PC-3 (cell line): ENCODE measurements around the gene TRO. TPM values are rescaled to one million over a fixed set of nuclear protein-coding genes. Genes with fewer than 3 reads are reported as not detected.

Experiments used
- ATAC-seq: fragments of 200-7000 bp; cut with Tn5 transposase; 2 replicates; pipeline ENCODE4 v1.9.1; 2020; ENCODE audit warnings: mild to moderate bottlenecking, moderate library complexity
- BruUV-seq: library from RNA; stranded (reverse); fragments of 400-500 nt; replicated peaks from 2 replicates; lab custom pipeline; 2021; lab: Mats Ljungman, UMichigan
- CTCF ChIA-PET: fragments of 300-600 bp; sonication (Branson Sonifier 250); formaldehyde crosslinking; loops from one replicate; lab custom pipeline; 2022; ENCODE audit warnings: antibody characterized with exemption; lab: Charles Lee
- POLR2A ChIA-PET: fragments of 300-600 bp; sonication (Branson Sonifier 250); formaldehyde crosslinking; loops from one replicate; lab custom pipeline; 2022; ENCODE audit warnings: antibody characterized with exemption; ENCODE audit not compliant: unreplicated experiment; lab: Charles Lee
- DNase-seq: peaks from one replicate; pipeline ENCODE4 v3.0.0-alpha.2; 2015
- H2AFZ ChIP-seq: fragments of 300-600 bp; sonication (generic); 2 replicates; pipeline ENCODE4 v1.6.0; 2016; ENCODE audit warnings: antibody characterized with exemption, low read length
- H3F3A ChIP-seq: fragments of 300-600 bp; sonication (generic); one replicate; pipeline ENCODE4 v1.6.0; 2017; ENCODE audit warnings: antibody characterized with exemption, low read length, control low read depth, mild to moderate bottlenecking; ENCODE audit not compliant: unreplicated experiment
- H3K27ac ChIP-seq: fragments of 300-600 bp; sonication (generic); 2 replicates; pipeline ENCODE4 v1.5.1; 2016; ENCODE audit warnings: mild to moderate bottlenecking, low read length
- H3K27me3 ChIP-seq: fragments of 300-600 bp; sonication (generic); 2 replicates; pipeline ENCODE4 v1.6.1; 2016; ENCODE audit warnings: low read length, mixed read lengths
- H3K36me3 ChIP-seq: fragments of 300-600 bp; sonication (generic); 2 replicates; pipeline ENCODE4 v1.6.1; 2016; ENCODE audit warnings: low read depth, mixed run types, low read length, mixed read lengths
- H3K4me1 ChIP-seq: fragments of 300-600 bp; sonication (generic); 2 replicates; pipeline ENCODE4 v1.5.1; 2016; ENCODE audit warnings: low read length; ENCODE audit not compliant: insufficient read depth
- H3K4me2 ChIP-seq: fragments of 300-600 bp; sonication (generic); 2 replicates; pipeline ENCODE4 v1.6.0; 2016; ENCODE audit warnings: low read length
- H3K4me3 ChIP-seq: fragments of 300-600 bp; sonication (generic); 2 replicates; pipeline ENCODE4 v1.5.1; 2016; ENCODE audit warnings: mild to moderate bottlenecking, low read length, mixed read lengths
- H3K79me2 ChIP-seq: fragments of 300-600 bp; sonication (generic); 2 replicates; pipeline ENCODE4 v1.6.1; 2017; ENCODE audit warnings: low read length, mixed read lengths
- H3K9ac ChIP-seq: fragments of 300-600 bp; sonication (generic); 2 replicates; pipeline ENCODE4 v1.6.0; 2016; ENCODE audit warnings: mild to moderate bottlenecking, low read length
- H3K9me2 ChIP-seq: fragments of 300-600 bp; sonication (generic); replicated peaks from 2 replicates; pipeline ENCODE4 v1.6.1; 2016; ENCODE audit warnings: mixed run types, low read length, mixed read lengths
- H3K9me3 ChIP-seq: fragments of 300-600 bp; sonication (generic); 2 replicates; pipeline ENCODE4 v1.6.1; 2016; ENCODE audit warnings: low read length, mixed read lengths
- H4K20me1 ChIP-seq: fragments of 300-600 bp; sonication (generic); 2 replicates; pipeline ENCODE4 v1.6.1; 2016; ENCODE audit warnings: low read length, mixed read lengths
- CTCF ChIP-seq: fragments of 300-600 bp; sonication (generic); conservative IDR thresholded peaks from 2 replicates; pipeline ENCODE4 v1.5.1; 2017; ENCODE audit warnings: antibody characterized with exemption, low read depth, mild to moderate bottlenecking, low read length
- EZH2 ChIP-seq: fragments of 300-600 bp; sonication (generic); IDR thresholded peaks from one replicate; pipeline ENCODE4 v1.6.1; 2017; ENCODE audit warnings: antibody characterized with exemption, mild to moderate bottlenecking, low read length; ENCODE audit not compliant: unreplicated experiment
- EZH2phosphoT487 ChIP-seq: fragments of 300-600 bp; sonication (generic); IDR thresholded peaks from 2 replicates; pipeline ENCODE4 v1.6.1; 2018; ENCODE audit warnings: mild to moderate bottlenecking, antibody characterized with exemption, low read length, borderline replicate concordance
- intact Hi-C: fragments of 100-400 bp; cut with micrococcal nuclease; formaldehyde crosslinking; loops from 2 replicates; pipeline ENCODE4 v1.9.0; 2023
- total RNA-seq: library from RNA; depleted of rRNA; stranded (reverse); fragments of >200 nt; gene quantifications from 2 replicates; pipeline ENCODE4 v1.2.3, GENCODE V29; 2014

Gene TRO
- total RNA-seq, 1 experiment from 2014 or later, result not detected

- BruUV-seq, result no TSS peak
- no peaks in the 10 kb centered on the region for H3F3A ChIP-seq
These were observed 14.7 kb downstream of the TRO start for GRCh38 chrX:54935306-54935705.

GRCh38 chrX:54937416-54937815 lies 16.8 kb downstream of the TRO start:
- Histone ChIP-seq H3K9me2 (no peaks in the 10 kb centered on the region), H3K9me3 (no peaks in the 10 kb centered on the region), H3K27me3 (no peaks in the 10 kb centered on the region), H3F3A (no peaks in the 10 kb centered on the region), H3K4me2 (no peak overlapping the region), H4K20me1 (no peaks in the 10 kb centered on the region), H3K27ac (no peak overlapping the region), H3K4me1 (no peaks in the 10 kb centered on the region), H3K9ac (no peak overlapping the region), H3K79me2 (no peaks in the 10 kb centered on the region), H3K36me3 (no peaks in the 10 kb centered on the region), H3K4me3 (no peak overlapping the region), H2AFZ (no peak overlapping the region)
- DNase-seq (no peak), ATAC-seq (no peak)
- TF ChIP-seq EZH2, result no peak
- no peak for TF ChIP-seq CTCF
- TF ChIP-seq EZH2phosphoT487, result no peak
- ChIA-PET CTCF (no interaction called here), POLR2A (no interaction called here)
- intact Hi-C loops, result no loop called here
- no TSS peak for BruUV-seq

More at GRCh38 chrX:54935306-54935705, 14.7 kb downstream of the TRO start:
- Histone ChIP-seq H3K9me2 (no peaks in the 10 kb centered on the region), H3K27ac (no peak overlapping the region), H3K4me2 (no peak overlapping the region), H3K9ac (no peak overlapping the region), H3K36me3 (no peaks in the 10 kb centered on the region), H3K4me1 (no peaks in the 10 kb centered on the region), H3K27me3 (no peaks in the 10 kb centered on the region), H3K4me3 (no peak overlapping the region), H3K79me2 (no peaks in the 10 kb centered on the region), H2AFZ (no peak overlapping the region), H4K20me1 (no peaks in the 10 kb centered on the region), H3K9me3 (no peaks in the 10 kb centered on the region)
- ChIA-PET CTCF (no interaction called here), POLR2A (no interaction called here)
- intact Hi-C loops, result no loop called here
- TF ChIP-seq EZH2phosphoT487 (no peak), EZH2 (no peak)
- no peak for ATAC-seq
- no peak for DNase-seq

GRCh38 chrX:54944816-54945215 lies 24.2 kb downstream of the TRO start:
- POLR2A ChIA-PET, result no interaction called here
- no TSS peak for BruUV-seq

More at GRCh38 chrX:54944816-54945215, 24.2 kb downstream of the TRO start:
- no peaks in the 10 kb centered on the region for H3K27me3 ChIP-seq
- H3K4me1 ChIP-seq, result no peaks in the 10 kb centered on the region
- CTCF ChIA-PET, result no interaction called here
- H3K4me2 ChIP-seq, result no peak overlapping the region
- TF ChIP-seq EZH2phosphoT487 (no peak), CTCF (no peak), EZH2 (no peak)
- no peaks in the 10 kb centered on the region for H3K36me3 ChIP-seq
- no peaks in the 10 kb centered on the region for H3K79me2 ChIP-seq
- no peaks in the 10 kb centered on the region for H3K9me3 ChIP-seq
- H3K9ac ChIP-seq, result no peak overlapping the region
- no peak overlapping the region for H2AFZ ChIP-seq
- H3K4me3 ChIP-seq, result no peak overlapping the region
- H3F3A ChIP-seq, result no peaks in the 10 kb centered on the region
- H3K27ac ChIP-seq, result no peak overlapping the region
- no peaks in the 10 kb centered on the region for H4K20me1 ChIP-seq
- ATAC-seq, result no peak
- H3K9me2 ChIP-seq, result no peaks in the 10 kb centered on the region
- intact Hi-C loops, result no loop called here
- no peak for DNase-seq
